Measurements from ENCODE around the gene CYP8B1.

DNA sequence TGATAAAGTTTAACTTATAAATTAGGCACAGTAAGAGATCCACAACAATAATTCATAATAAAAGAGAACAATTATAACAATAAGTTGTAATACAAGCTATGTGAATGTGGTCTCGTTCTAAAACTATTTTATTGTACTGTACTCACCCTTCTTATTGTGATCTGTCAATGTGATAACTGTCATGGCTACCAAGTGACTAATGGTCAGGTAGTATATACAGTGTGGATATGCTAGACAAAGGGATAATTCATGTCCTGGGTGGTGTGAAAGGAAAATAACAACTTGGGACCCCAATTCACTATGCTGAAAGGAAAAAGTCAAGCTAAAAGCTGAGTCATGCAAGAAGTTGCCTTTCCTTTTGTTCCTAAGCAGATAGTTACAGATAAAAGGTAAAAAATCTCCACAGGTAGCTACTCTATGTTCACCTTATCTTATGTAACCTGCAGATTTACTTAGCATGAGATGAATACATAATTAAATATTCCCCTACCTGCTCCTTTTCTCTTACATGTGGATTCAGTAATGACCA lies 10.7 kb upstream of the CYP8B1 start:
- TF ChIP-seq, protein P1, sequence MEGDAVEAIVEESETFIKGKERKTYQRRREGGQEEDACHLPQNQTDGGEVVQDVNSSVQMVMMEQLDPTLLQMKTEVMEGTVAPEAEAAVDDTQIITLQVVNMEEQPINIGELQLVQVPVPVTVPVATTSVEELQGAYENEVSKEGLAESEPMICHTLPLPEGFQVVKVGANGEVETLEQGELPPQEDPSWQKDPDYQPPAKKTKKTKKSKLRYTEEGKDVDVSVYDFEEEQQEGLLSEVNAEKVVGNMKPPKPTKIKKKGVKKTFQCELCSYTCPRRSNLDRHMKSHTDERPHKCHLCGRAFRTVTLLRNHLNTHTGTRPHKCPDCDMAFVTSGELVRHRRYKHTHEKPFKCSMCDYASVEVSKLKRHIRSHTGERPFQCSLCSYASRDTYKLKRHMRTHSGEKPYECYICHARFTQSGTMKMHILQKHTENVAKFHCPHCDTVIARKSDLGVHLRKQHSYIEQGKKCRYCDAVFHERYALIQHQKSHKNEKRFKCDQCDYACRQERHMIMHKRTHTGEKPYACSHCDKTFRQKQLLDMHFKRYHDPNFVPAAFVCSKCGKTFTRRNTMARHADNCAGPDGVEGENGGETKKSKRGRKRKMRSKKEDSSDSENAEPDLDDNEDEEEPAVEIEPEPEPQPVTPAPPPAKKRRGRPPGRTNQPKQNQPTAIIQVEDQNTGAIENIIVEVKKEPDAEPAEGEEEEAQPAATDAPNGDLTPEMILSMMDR (IDR thresholded peaks at IDR 0.05) = no peak
- TF ChIP-seq POLR2A (IDR thresholded peaks at IDR 0.05) = no peak
- TF ChIP-seq POLR2AphosphoS5 (IDR thresholded peaks at IDR 0.05; ENCODE audit: insufficient read depth in 1 of 2, low read depth in 1 of 2) = no peak
